Measurements from ENCODE around the gene CLMN. TPM values are rescaled to one million over a fixed set of nuclear protein-coding genes. Genes with fewer than 3 reads are reported as not detected.

Gene CLMN
- total RNA-seq, 4 donors from 2014 or later: 20.7 to 56.5 (median 29.7) TPM

GRCh38 chr14:95256776-95257060 is 63.0 kb downstream of the CLMN start:
- no peak for TF ChIP-seq CTCF (IDR thresholded peaks at IDR 0.05; ENCODE audit: low read depth)

- no peak for TF ChIP-seq CTCF (IDR thresholded peaks at IDR 0.05; ENCODE audit: low read depth)
These were observed 63.5 kb downstream of the CLMN start for GRCh38 chr14:95256002-95256775.

- TF ChIP-seq CTCF (IDR thresholded peaks at IDR 0.05; ENCODE audit: low read depth): no peak
These were observed 64.2 kb downstream of the CLMN start for GRCh38 chr14:95255487-95255886.

GRCh38 chr14:95255013-95255412 is 64.7 kb downstream of the CLMN start:
- TF ChIP-seq CTCF (IDR thresholded peaks at IDR 0.05; ENCODE audit: low read depth): no peak

GRCh38 chr14:95254288-95254687 is 65.4 kb downstream of the CLMN start:
- TF ChIP-seq CTCF (IDR thresholded peaks at IDR 0.05; ENCODE audit: low read depth): no peak

- TF ChIP-seq CTCF (IDR thresholded peaks at IDR 0.05; ENCODE audit: low read depth): no peak
These were observed 66.6 kb downstream of the CLMN start for GRCh38 chr14:95253039-95253630.

GRCh38 chr14:95252219-95252618 is 67.5 kb downstream of the CLMN start:
- no peak for TF ChIP-seq CTCF (IDR thresholded peaks at IDR 0.05; ENCODE audit: low read depth)
